Kidney (tissue), 14 donors: ENCODE data around the gene DBNL. TPM values are rescaled to one million over a fixed set of nuclear protein-coding genes. Genes with fewer than 3 reads are reported as not detected.

Experiments
- DNase-seq, 5 donors: peaks; one replicate each; pipeline ENCODE4 v3.0.0-alpha.2; 2013 to 2020
- FAIRE-seq: peaks from 2 replicates; lab custom pipeline; 2012; peaks lifted over from hg19 to GRCh38; lab: Jason Lieb, UNC
- H3K27ac ChIP-seq, 2 donors: one replicate each; pipeline ENCODE4 v1.7.0; 2013; ENCODE audit warnings: low read depth in 2 of 2, low read length in 2 of 2, inconsistent platforms in 1 of 2
- H3K27me3 ChIP-seq: one replicate; pipeline ENCODE4 v1.7.1; 2013; ENCODE audit warnings: low read length, inconsistent platforms; ENCODE audit not compliant: control insufficient read depth, insufficient read depth
- H3K36me3 ChIP-seq, 3 donors: one replicate each; pipeline versions ENCODE4 v1.7.0 to v1.7.1; 2013; ENCODE audit warnings: low read length in 3 of 3, control low read depth in 1 of 3, inconsistent platforms in 1 of 3; ENCODE audit not compliant: insufficient read depth in 3 of 3, control insufficient read depth in 2 of 3
- H3K4me1 ChIP-seq, 3 donors: one replicate each; pipeline versions ENCODE4 v1.7.0 to v1.7.1; 2013; ENCODE audit warnings: low read length in 3 of 3, inconsistent platforms in 1 of 3, low read depth in 1 of 3; ENCODE audit not compliant: control insufficient read depth in 2 of 3, insufficient read depth in 2 of 3
- H3K4me3 ChIP-seq, 3 donors: one replicate each; pipeline versions ENCODE4 v1.7.0 to v1.8.1; 2013; ENCODE audit warnings: low read length in 3 of 3, control low read depth in 1 of 3, inconsistent platforms in 1 of 3
- H3K9ac ChIP-seq, 3 donors: one replicate each; pipeline versions ENCODE4 v1.7.0 to v1.7.1; 2013; ENCODE audit warnings: low read length in 3 of 3, control low read depth in 1 of 3, inconsistent platforms in 1 of 3
- H3K9me3 ChIP-seq, 3 donors: one replicate each; pipeline versions ENCODE4 v1.7.0 to v1.7.1; 2013; ENCODE audit warnings: low read length in 3 of 3, control low read depth in 1 of 3, inconsistent platforms in 1 of 3; ENCODE audit not compliant: control insufficient read depth in 2 of 3, insufficient read depth in 1 of 3
- CTCF ChIP-seq: IDR thresholded peaks from 3 replicates; pipeline ENCODE4 v1.5.1; 2012; ENCODE audit warnings: mild to moderate bottlenecking, moderate library complexity, borderline replicate concordance; ENCODE audit not compliant: insufficient read depth; ENCODE audit errors: extremely low read depth
- intact Hi-C: fragments of 100-400 bp; cut with DNase I; formaldehyde crosslinking; loops from one replicate; pipeline ENCODE4 v1.11.1; 2022
- polyA plus RNA-seq: library from polyadenylated mRNA; stranded (reverse); fragments of 350-450 nt; fragmentation: Illumina TruSeq; extraction: RNeasy Lipid Tissue Mini Kit (QIAGEN cat#74804); gene quantifications from one replicate; pipeline ENCODE4 v1.2.3, GENCODE V29; 2014; ENCODE audit warnings: low read depth, low replicate concordance; ENCODE audit not compliant: insufficient read depth
- total RNA-seq: library from RNA; stranded (reverse); fragmentation: NEBNext Ultra II Directional; extraction: Animal tissue kit (Norgen Biotek cat#: 25700); gene quantifications from one replicate; pipeline ENCODE4 v1.2.1, GENCODE V29; 2021
- donor health status: control.
- donor health status: control.
- donor health status: control.
- donor health status: control.
- donor health status: control.
- donor health status: DM: yes; HTN: yes; CAD: no.
- donor health status: Normal renal cell carcinoma (clear cell type).

Gene DBNL
- total and polyA plus RNA-seq, 2 donors from 2014 or later, result 85.9 to 103 TPM

GRCh38 chr7:44056681-44057080 is 12.2 kb downstream of the DBNL start:
- H3K27ac ChIP-seq, result no peak overlapping the region
- H3K4me3 ChIP-seq, result no peak overlapping the region
- H3K4me1 ChIP-seq, result no peaks in the 10 kb centered on the region
- no peak overlapping the region for H3K9ac ChIP-seq
- TF ChIP-seq CTCF, result no peak
- no peaks in the 10 kb centered on the region for H3K9me3 ChIP-seq
- FAIRE-seq (no peak), DNase-seq (peak in 2 of 5 donors; percentile 13 to 55)
- intact Hi-C loops, result no loop called here
- H3K36me3 ChIP-seq, result peaks cover 4 to 51% (median 47%) of the 10 kb centered on the region in 3 donors
- H3K27me3 ChIP-seq, result no peaks in the 10 kb centered on the region

GRCh38 chr7:44057181-44057848 is 12.8 kb downstream of the DBNL start:
- FAIRE-seq, result no peak
- intact Hi-C loops, result no loop called here
- peaks cover 0 to 2% (median under 1%) of the 10 kb centered on the region in 3 donors for H3K4me1 ChIP-seq
- H3K36me3 ChIP-seq, result peaks cover 4 to 50% (median 43%) of the 10 kb centered on the region in 3 donors
- no peaks in the 10 kb centered on the region for H3K27me3 ChIP-seq
- TF ChIP-seq CTCF, result no peak
- DNase-seq, result peak in 2 of 5 donors; percentile 25 to 43
- H3K4me3 ChIP-seq, result no peak overlapping the region
- no peaks in the 10 kb centered on the region for H3K9me3 ChIP-seq
- no peak overlapping the region for H3K9ac ChIP-seq
- H3K27ac ChIP-seq, result no peak overlapping the region

DNA sequence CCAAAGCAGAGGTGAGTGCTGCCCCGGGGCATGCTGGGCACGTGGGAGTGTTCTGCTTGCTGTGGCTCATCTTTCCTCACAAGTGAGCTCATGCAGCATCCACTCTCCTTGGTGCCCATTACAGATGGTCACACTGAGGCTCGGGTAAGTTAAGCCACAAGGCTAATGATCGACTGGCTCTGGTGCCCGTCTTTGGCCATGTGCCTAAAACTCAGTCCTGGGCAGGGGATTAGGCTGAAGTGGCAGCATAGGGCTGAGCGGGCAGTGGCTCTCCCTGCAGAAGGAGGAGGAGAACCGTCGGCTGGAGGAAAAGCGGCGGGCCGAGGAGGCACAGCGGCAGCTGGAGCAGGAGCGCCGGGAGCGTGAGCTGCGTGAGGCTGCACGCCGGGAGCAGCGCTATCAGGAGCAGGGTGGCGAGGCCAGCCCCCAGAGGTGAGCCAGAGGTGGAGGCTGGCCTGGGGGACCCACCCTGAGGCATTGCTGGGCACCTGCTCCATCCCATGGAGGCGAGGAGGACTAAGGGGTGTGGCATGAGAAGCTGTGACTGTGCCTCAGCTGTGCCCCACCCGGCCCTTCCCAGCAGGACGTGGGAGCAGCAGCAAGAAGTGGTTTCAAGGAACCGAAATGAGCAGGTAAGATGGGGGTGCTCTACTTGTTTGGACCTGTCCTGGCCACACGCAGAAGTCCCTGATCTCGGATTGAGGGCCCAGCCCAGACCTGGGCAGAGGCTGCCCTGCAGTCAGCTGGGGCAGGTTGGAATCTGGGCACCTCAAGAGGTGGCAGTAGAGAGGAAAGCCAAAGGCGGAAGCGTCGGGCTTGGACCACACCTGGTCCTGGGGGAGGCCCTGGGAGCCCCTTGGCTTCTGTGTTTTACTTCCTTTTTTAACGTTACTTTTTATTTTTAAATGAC is 13.6 kb downstream of the DBNL start:
- peaks cover 4 to 46% (median 43%) of the 10 kb centered on the region in 3 donors for H3K36me3 ChIP-seq
- intact Hi-C loops, result no loop called here
- no peak for FAIRE-seq

More for the DNA sequence above, 13.6 kb downstream of the DBNL start:
- Histone ChIP-seq H3K4me3 (no peak overlapping the region), H3K27me3 (no peaks in the 10 kb centered on the region), H3K4me1 (peaks cover 0 to 9% (median 5%) of the 10 kb centered on the region in 3 donors), H3K9ac (no peak overlapping the region), H3K27ac (no peak overlapping the region), H3K9me3 (no peaks in the 10 kb centered on the region)
- DNase-seq, result peak in 2 of 5 donors; percentile 28 to 56
- no peak for TF ChIP-seq CTCF
